CD4-positive, alpha-beta T cell treated with Interleukin-4 for 1 hour (primary cell): ENCODE measurements around the gene METTL6.
"Not testable (repeated sequence)": the region's sequence is repeated elsewhere in the genome, so short reads cannot be mapped to it uniquely, and the experiment has no call there.

Source experiments
- DNase-seq, 2 donors: peaks; one replicate each; pipeline ENCODE4 v3.0.0-alpha.2; 2020 to 2022

METTL6 gene

GRCh38 chr3:15450438-15451215 lies 23.3 kb upstream of the METTL6 start:
- no peak for DNase-seq

DNA sequence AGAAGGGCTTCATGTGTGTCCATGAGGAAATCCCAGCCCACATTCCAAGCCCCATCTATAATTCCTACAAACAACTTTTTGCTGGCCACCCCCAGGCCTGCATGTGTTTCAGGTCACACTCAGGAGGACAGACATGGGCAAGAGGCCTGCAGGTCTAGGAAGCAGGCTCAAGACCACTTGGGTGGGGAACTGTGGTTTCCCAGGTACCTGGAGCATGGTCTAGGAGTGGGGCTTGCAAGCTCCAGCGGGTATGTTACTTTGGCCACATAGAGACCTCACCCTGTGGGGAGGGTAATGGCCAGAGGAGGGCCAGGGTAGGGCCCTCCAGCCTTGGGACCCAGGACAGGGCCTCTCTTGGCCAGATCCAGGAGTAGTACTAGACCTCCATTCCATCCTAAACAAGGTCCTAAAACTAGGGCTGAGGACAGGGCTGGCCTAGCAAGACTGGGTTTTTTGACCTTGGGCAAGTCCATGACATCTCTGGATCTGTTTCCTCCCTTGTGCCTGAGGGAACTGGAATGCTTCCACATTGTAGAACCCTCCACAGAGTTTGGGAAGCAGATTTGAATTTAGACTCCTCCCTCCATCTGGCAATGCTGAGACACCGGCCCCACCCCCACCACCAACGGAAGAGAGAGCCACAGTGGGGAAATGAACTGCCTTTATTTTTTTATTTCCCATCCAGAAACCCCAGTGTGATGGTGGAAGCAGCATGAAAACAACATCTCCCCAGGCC lies 22.3 kb upstream of the METTL6 start:
- DNase-seq, result no peak

- DNase-seq, result no peak
Measured at GRCh38 chr3:15443826-15444524, 16.6 kb upstream of the METTL6 start.

- peak in 1 of 2 donors; percentile 53 for DNase-seq
Measured at GRCh38 chr3:15440891-15441290, 13.5 kb upstream of the METTL6 start.

- no peak for DNase-seq
Measured at GRCh38 chr3:15439476-15439875, 12.1 kb upstream of the METTL6 start.

DNA sequence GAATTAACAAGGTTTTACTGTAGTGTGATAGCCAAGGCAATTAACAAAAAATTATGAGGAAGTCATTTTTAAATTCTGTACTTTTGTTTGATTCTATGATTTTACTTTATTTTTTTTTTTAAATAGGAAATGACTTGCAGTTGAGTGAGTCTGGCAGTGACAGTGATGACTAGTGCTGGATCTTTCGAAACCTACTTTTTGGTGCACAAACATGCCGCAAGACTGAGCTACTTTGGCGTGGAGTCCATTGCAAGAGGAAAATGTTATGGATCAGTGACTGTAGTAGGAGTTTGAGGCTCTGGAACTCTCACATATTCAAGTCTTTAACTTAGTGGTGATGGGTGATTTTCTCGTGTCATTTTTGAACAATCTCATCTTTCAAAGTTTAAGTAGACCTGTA lies 11.6 kb upstream of the METTL6 start:
- DNase-seq, result peak in 1 of 2 donors; percentile 34

- no peak for DNase-seq
Measured at GRCh38 chr3:15436246-15436645, 8.9 kb upstream of the METTL6 start.

- no peak for DNase-seq
Measured at GRCh38 chr3:15434756-15435155, 7.4 kb upstream of the METTL6 start.

- DNase-seq, result no peak
Measured at GRCh38 chr3:15433531-15433930, 6.2 kb upstream of the METTL6 start.

DNA sequence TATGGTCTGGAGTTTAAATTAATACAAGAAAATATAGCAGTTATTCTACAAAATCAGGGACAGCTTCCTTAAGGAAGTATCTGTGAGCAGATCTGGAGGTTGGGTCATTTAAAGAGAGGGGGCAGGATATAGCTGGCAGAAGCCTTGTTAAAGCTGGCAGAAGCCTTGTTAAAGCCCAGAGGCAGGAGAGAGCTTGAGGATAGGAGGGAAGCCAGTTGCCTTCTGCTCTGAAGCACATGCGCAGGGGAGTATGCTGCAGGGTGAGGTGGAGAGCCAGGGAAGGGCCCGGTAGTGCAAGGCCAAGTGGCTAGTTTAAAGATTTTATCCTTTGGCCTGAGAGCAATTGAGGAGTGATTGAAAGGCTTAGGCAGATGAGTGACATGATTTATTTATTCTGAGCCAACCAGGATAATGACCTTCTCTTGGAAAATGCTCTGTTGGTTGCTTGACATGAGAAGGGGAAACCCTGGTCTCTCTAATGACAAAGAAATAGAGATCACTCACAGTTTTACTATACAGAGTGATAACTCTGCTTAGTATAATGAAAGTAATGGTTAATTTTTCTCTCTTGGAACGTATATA lies 4.0 kb upstream of the METTL6 start:
- no peak for DNase-seq

- DNase-seq, result no peak
Measured at GRCh38 chr3:15430624-15431023, 3.3 kb upstream of the METTL6 start.

DNA sequence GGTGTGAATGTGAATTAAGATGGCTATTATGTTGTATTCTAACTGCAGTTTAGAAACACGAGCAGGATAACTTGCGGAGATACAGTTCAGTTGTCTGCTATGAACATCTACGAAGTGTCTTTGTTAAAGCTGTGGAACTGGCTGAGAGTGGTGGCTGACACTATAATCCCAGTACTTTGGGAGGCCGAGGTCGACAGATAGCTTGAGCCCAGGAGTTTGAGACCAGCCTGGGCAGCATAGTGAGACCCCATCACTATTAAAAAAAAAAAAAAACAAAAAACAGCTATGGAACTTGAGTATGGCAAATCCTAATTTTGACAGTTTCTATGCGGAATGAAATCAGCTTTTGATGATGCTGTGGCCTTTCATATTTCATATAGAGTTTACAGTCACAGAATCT lies 1.7 kb upstream of the METTL6 start:
- no peak for DNase-seq

GRCh38 chr3:15428539-15428938 lies 1.2 kb upstream of the METTL6 start:
- DNase-seq, result peak; percentile 23 to 64

DNA sequence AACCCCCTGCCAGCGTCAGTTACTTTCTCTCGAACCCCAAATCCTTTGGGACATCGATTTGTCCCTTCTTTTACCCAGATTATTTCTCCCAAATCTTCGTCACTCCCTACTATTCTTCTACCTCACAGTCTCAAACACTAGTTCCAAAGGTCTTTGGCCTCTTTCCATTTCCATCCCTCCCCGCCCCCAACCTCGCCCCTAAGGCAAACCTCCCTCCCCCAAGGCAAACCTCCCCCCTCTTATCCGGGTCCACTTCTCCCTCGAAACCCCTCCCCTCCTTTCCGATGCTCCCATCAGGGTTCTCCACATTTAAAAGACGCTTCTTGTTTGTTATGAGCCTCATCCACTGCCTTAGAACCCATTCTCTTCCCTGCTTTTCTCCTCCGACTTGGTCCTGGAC lies 637 bp upstream of the METTL6 start:
- DNase-seq, result no peak

- DNase-seq, result no peak
Measured at GRCh38 chr3:15426579-15427118, 695 bp downstream of the METTL6 start.

GRCh38 chr3:15420871-15421270 lies 6.5 kb downstream of the METTL6 start:
- no peak for DNase-seq

GRCh38 chr3:15410966-15411365 lies 16.4 kb downstream of the METTL6 start:
- DNase-seq, result not testable (repeated sequence)

DNA sequence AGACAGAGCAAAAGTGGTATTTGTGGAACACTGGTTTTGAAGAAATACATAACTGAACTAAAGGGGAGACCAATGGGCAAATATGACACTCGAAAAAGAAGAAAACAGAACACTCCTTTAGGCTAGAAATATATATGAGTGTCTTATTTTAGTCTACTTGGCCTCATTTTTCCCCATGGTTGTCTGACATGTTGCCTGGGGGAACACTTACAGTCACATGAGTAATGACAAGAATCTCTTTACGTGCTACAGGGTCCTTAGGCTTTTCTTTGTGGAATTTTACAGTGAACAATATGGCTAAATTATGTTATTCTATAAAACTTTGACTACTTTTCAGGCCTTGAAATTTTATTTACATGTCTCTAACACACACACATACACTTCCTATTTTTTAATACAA lies 17.6 kb downstream of the METTL6 start:
- DNase-seq, result no peak

- peak; percentile 9 to 31 for DNase-seq
Measured at GRCh38 chr3:15409239-15409638, 18.1 kb downstream of the METTL6 start.

- DNase-seq, result peak in 1 of 2 donors; percentile 70
Measured at GRCh38 chr3:15405448-15406050, 21.8 kb downstream of the METTL6 start.

DNA sequence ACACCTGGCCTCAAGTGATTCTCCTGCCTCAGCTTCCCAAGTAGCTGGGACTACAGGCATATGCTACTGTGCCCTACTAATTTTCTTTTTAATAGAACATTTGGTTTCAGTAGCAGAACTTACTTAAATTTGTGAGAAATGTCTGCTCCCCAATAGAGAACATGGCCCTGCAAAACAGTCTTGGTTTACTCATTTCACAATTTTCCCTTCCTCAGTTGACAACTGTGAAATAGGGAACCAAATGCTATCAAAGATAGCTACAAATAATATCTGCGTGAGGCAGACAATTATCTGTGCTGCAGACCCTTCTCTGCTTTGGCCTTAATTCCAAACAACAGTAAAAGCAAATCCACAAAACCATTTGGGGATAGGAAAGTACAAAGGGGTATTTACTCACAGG lies 22.6 kb downstream of the METTL6 start:
- DNase-seq, result no peak

DNA sequence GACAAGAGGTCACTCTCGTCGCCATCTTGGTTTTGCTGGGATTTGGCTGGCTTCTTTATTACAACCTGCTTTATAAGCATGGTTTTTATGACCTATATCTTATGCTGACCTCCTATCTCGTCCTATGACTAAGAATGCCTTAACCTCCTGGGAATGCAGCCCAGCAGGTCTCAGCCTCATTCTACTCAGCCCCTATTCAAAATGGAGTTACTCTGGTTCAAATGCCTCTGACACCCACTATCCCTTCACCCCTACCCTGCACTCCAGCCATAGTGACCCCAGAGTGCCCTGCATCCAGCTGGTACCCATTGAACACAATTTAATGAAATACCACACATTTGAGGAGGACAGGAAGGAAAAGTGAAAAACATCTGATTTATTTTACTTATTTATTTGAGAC lies 23.4 kb downstream of the METTL6 start:
- DNase-seq, result no peak

- no peak for DNase-seq
Measured at GRCh38 chr3:15403495-15403894, 23.8 kb downstream of the METTL6 start.
